NCI-H2196 treated with DMSO at 0.1 percent for 48 hours (cell line): ENCODE data around the gene PAXX.
A peak's percentile ranks its signal among the peaks of the same experiment; 100 is the strongest.

Source experiments
- DNase-seq: peaks from one replicate; lab custom pipeline; 2025; ENCODE audit not compliant: unreplicated experiment; lab: John Stamatoyannopoulos, UW

The PAXX gene, protein sequence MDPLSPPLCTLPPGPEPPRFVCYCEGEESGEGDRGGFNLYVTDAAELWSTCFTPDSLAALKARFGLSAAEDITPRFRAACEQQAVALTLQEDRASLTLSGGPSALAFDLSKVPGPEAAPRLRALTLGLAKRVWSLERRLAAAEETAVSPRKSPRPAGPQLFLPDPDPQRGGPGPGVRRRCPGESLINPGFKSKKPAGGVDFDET

GRCh38 chr9:136991993-136992818 is at the start of gene PAXX:
Gene PAXX, plus strand, starts transcription at chr9:136992422. Its CDS starts 22 bp downstream, at chr9:136992444.
- peak; percentile 73 for DNase-seq

GRCh38 chr9:136942881-136943230 is 49.4 kb upstream of the PAXX start:
- DNase-seq: no peak

DNA sequence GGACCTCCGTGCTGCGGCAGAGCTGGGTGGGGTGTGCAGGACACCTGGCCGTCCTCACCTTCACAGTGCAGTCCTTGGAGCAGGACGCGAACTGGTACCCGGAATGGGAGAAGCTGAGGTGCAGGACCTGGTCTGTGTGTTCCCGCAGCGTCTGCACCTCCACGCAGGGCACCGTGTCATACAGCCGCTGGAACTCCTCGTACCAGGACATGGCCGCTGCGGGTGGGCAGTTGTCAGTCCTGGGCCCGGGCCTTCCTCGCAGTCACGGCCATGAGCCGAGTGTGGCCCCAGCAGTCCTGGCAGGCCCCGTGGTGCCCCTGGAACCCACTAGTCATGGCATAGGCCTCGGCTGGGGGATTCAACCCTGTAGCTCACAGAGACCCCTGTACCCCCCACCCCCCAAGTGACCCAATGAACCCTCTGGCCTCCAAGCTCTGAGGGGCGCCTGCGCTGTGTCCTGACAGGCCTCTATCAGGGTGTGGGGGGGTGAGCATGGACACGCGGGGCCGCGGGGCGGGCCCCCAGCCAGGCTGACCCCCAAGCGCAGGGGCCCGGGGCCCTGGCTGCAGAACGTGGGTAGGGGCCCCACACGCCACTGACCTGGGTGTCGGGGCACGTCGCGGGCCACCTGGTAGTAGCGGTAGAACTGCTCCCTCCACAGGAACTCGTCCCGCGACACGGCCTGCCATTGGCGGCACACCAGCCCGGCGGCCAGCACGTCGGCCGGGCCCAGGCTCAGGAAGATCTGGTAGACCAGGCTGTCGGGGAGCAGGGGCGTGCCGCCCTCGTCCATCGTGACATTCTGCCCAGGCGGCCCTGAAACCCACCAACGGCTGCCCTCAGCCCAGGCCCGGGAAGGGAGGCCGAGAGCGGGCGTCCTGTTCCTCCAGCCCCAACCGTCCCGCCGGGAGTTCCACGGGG is 48.7 kb upstream of the PAXX start:
- DNase-seq: no peak

- no peak for DNase-seq
Observed at GRCh38 chr9:136944212-136944518, 48.1 kb upstream of the PAXX start.

DNA sequence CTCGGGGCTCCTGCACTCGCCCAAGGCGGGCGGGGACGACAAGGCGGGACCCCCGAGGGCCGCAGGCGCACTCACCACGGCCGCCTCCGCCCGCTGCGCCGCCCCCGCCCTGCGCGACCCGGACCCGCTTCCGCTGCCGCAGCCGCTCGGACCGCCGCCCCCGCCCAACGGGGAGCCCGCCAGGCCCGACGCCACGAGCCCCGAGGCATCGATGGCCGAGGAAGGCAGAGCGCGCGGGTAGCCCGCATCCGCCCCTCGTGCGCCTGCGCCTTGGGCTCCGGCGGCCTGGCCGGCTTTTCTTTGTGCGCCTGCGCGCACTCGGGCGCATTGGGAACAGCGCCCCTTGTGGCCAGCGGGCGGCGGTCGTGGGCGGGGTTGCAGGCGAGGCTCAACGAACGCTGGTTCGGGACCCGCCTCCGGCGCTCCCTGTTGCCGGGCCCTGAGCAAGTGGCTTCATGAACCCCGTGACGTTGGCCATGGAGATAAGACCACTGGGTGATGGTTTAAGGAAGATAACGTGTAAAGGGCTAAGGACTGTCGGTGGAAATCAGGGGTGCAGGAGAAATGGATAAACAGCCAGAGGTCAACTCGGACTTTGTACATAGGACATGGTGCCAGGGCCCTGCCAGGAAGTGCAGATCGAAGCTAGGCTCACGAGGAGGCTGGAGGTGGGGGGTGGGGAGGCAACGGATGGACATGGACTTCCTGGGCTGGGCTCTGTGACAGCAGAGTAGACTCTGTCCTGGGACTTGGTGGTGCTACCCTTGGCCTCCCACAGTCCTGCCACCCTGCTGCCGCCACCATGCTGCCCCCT is 47.5 kb upstream of the PAXX start, which contains the start of the genes C8G and FBXW5:
C8G (plus strand) TSS at position 725 of the 814 bp plus-strand sequence; CDS start at position 803, 78 bp downstream.
FBXW5 (minus strand) TSS at position 220 of the 814 bp plus-strand sequence. CDS start 655 bp downstream, outside the sequence.
- peak; percentile 88 for DNase-seq

GRCh38 chr9:136945333-136946227 is 46.6 kb upstream of the PAXX start:
- no peak for DNase-seq

- DNase-seq: no peak
Observed at GRCh38 chr9:136946228-136947027, 45.8 kb upstream of the PAXX start.

DNA sequence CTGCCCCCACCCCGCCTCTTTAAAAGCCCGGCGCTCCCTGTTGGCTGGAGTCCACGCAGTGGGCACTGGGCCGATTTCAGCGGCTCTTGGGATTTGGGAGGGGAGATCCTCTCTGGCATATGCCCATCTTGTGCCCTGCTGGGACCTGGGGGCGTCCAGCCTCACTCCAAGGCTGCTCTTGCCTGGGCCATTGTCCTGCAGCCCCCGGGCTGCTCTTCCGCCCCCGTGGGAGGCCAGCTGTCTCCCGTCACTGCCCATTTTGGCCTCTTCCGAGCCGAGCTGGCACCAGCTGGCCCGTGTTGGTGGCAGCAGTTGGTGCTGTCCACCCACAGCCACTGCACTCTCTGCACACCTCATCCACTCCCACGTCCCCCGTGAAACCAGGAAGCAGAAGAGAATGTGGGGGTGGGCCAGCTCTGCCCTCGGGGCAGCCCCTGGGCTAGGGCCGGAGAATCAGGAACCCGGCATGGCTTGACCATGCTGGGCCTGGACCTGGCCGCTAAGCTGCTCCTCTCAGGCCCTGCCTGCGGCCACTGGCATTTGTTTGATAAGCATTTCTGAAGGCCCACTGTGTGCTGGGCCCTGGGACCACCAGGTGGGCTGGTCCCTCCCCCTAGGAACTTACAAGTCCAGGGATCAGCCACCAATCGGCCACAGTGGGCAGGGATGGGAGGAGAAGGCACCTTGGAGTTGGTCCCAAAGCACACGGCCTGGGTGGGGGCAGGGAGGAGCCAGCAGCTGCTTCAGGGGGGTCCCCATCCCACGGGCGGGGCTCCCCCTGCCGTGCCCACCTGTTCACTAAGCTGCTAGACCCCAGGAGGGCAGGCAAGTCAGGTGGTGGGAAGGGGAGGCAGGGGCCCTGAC is 45.0 kb upstream of the PAXX start:
- DNase-seq: no peak

GRCh38 chr9:136947955-136948510 is 44.2 kb upstream of the PAXX start:
- peak; percentile 8 for DNase-seq

DNA sequence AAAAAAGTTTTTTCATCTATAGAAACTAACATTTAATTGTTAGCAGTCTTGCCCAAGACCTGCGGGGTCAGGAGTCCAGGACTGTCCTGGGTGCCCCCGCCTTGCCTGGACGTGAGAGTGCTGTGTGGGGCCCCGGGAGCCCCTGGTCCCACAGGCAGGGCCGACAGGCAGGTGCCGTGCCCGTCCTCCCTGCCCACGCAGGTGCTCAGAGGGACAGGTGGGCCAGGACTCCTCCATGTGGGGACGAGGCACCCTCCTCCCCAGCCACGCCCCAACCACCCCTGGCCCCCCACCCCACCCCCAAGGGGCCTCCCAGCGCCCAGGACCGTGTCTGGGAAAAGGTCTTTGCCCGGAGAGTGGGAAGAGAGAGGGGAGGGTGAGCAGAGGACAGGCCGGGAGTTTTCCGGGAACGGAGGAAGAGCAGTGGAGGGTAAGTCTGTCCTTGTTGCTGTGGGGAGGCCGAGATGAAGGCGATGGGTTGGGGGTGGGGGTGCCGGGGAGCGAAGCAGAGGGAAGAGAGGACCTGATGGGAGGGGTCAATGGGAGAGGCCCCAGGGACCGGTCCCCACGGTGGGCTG is 42.9 kb upstream of the PAXX start:
- DNase-seq: no peak

DNA sequence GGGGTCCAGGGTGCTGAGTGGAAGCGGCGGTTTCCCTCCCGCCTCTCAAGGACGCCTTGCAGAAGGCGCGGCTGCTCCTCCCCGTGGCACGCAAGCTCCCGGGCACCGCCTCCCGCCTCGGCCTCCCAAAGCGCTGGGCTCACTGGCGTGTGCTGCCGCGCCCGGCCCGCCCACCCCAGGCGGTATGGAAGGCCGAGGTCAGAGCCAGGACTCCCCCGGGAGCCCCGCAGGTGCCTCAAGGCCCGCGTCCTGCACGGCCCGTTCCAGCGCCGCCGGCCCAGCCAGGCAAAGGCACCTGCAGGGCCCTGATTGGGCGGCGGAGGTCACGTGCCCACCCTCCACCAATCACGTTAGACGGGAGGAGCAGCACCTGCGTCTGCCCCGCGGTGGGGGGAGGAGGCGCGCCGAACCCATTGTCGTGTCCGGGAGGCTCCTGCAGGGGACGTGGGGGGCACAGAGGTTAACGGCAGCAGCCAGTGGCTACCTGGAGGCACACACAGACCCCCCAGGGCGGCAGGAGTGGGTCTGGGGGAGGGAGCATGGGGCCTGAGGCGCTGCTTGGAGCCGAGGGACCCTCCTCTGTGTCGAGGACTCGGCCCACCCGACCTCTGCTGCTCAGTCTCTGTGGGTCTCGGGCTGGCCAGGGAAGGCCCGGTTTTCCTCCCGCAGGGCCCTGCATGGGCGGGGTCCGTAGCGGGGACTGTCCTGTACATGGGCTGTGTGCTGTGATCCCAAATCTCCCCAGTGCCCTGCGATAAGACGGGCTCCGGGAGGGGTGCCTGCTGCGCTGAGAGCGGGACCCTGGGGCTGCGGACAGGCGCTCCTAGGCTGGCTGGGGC is 42.2 kb upstream of the PAXX start:
- DNase-seq: peak; percentile 83

GRCh38 chr9:136950656-136951276 is 41.5 kb upstream of the PAXX start:
- DNase-seq: no peak

GRCh38 chr9:136951541-136952320 is 40.5 kb upstream of the PAXX start, which contains the start of gene LCN12:
Gene LCN12, plus strand, starts transcription at chr9:136952273. Its CDS starts 55 bp downstream, at chr9:136952328.
- no peak for DNase-seq

GRCh38 chr9:136952321-136952850 is 39.8 kb upstream of the PAXX start:
- DNase-seq: no peak
